Muscle layer of colon (tissue), 2 donors: ENCODE measurements around the gene SLC6A7.

Experiments used
- H3K27ac ChIP-seq: one replicate; pipeline ENCODE4 v1.7.0; 2013; ENCODE audit warnings: low read depth, mild to moderate bottlenecking, low read length, moderate library complexity
- H3K27me3 ChIP-seq, 2 donors: one replicate each; pipeline ENCODE4 v1.7.0; 2013; ENCODE audit warnings: low read length in 2 of 2, mild to moderate bottlenecking in 2 of 2; ENCODE audit not compliant: insufficient read depth in 2 of 2, control insufficient read depth in 1 of 2
- H3K36me3 ChIP-seq: one replicate; pipeline ENCODE4 v1.7.0; 2013; ENCODE audit warnings: mild to moderate bottlenecking, low read length; ENCODE audit not compliant: insufficient read depth
- H3K4me1 ChIP-seq: one replicate; pipeline ENCODE4 v1.7.0; 2013; ENCODE audit warnings: mild to moderate bottlenecking, low read length; ENCODE audit not compliant: insufficient read depth
- H3K4me3 ChIP-seq, 2 donors: one replicate each; pipeline ENCODE4 v1.7.0; 2013; ENCODE audit warnings: low read length in 2 of 2, low read depth in 1 of 2, mild to moderate bottlenecking in 1 of 2, moderate library complexity in 1 of 2
- H3K9ac ChIP-seq: one replicate; pipeline ENCODE4 v1.7.0; 2013; ENCODE audit warnings: low read length
- H3K9me3 ChIP-seq: one replicate; pipeline ENCODE4 v1.7.0; 2013; ENCODE audit warnings: mild to moderate bottlenecking, low read length
- donor health status: abdominal sarcoma.
- donor health status: Adenocarcinoma of cecum.

The SLC6A7 gene

GRCh38 chr5:150176745-150177477, 13.0 kb upstream of the SLC6A7 start:
- H3K9me3 ChIP-seq: no peaks in the 10 kb centered on the region
- no peak overlapping the region for H3K9ac ChIP-seq
- H3K27me3 ChIP-seq: no peaks in the 10 kb centered on the region
- peaks cover 5% of the 10 kb centered on the region for H3K4me1 ChIP-seq
- no peak overlapping the region for H3K4me3 ChIP-seq
- H3K27ac ChIP-seq: no peak overlapping the region
- no peaks in the 10 kb centered on the region for H3K36me3 ChIP-seq

GRCh38 chr5:150177721-150178120, 12.1 kb upstream of the SLC6A7 start:
- Histone ChIP-seq H3K4me3 (no peak overlapping the region), H3K27ac (no peak overlapping the region), H3K4me1 (peaks cover 5% of the 10 kb centered on the region), H3K9me3 (no peaks in the 10 kb centered on the region), H3K9ac (no peak overlapping the region), H3K27me3 (no peaks in the 10 kb centered on the region), H3K36me3 (no peaks in the 10 kb centered on the region)

GRCh38 chr5:150178262-150178661, 11.6 kb upstream of the SLC6A7 start:
- Histone ChIP-seq H3K9ac (no peak overlapping the region), H3K27ac (no peak overlapping the region)

GRCh38 chr5:150179019-150179620, 10.7 kb upstream of the SLC6A7 start:
- Histone ChIP-seq H3K27me3 (no peaks in the 10 kb centered on the region), H3K36me3 (no peaks in the 10 kb centered on the region), H3K4me3 (no peak overlapping the region), H3K4me1 (peaks cover 5% of the 10 kb centered on the region), H3K9me3 (no peaks in the 10 kb centered on the region), H3K27ac (no peak overlapping the region), H3K9ac (no peak overlapping the region)

More at GRCh38 chr5:150178262-150178661, 11.6 kb upstream of the SLC6A7 start:
- H3K4me3 ChIP-seq: no peak overlapping the region
- no peaks in the 10 kb centered on the region for H3K36me3 ChIP-seq
- no peaks in the 10 kb centered on the region for H3K9me3 ChIP-seq
- H3K4me1 ChIP-seq: peaks cover 5% of the 10 kb centered on the region
- no peaks in the 10 kb centered on the region for H3K27me3 ChIP-seq

- no peak overlapping the region for H3K27ac ChIP-seq
- H3K9me3 ChIP-seq: no peaks in the 10 kb centered on the region
- H3K27me3 ChIP-seq: no peaks in the 10 kb centered on the region
- H3K9ac ChIP-seq: no peak overlapping the region
- H3K4me1 ChIP-seq: peaks cover 5% of the 10 kb centered on the region
- H3K4me3 ChIP-seq: no peak overlapping the region
- H3K36me3 ChIP-seq: no peaks in the 10 kb centered on the region
These were observed 9.4 kb upstream of the SLC6A7 start for GRCh38 chr5:150180241-150181026.

- Histone ChIP-seq H3K4me3 (no peak overlapping the region), H3K27ac (no peak overlapping the region), H3K27me3 (no peaks in the 10 kb centered on the region), H3K9ac (no peak overlapping the region), H3K4me1 (peaks cover 5% of the 10 kb centered on the region), H3K36me3 (no peaks in the 10 kb centered on the region), H3K9me3 (no peaks in the 10 kb centered on the region)
These were observed 8.8 kb upstream of the SLC6A7 start for GRCh38 chr5:150181027-150181426.

- Histone ChIP-seq H3K27me3 (no peaks in the 10 kb centered on the region), H3K9me3 (no peaks in the 10 kb centered on the region), H3K27ac (no peak overlapping the region), H3K9ac (no peak overlapping the region), H3K36me3 (no peaks in the 10 kb centered on the region), H3K4me3 (no peak overlapping the region), H3K4me1 (peaks cover 5% of the 10 kb centered on the region)
These were observed 7.9 kb upstream of the SLC6A7 start for GRCh38 chr5:150181766-150182545.

GRCh38 chr5:150182774-150183173, 7.1 kb upstream of the SLC6A7 start:
- H3K27ac ChIP-seq: no peak overlapping the region
- peaks cover 5% of the 10 kb centered on the region for H3K4me1 ChIP-seq
- H3K27me3 ChIP-seq: no peaks in the 10 kb centered on the region
- no peak overlapping the region for H3K4me3 ChIP-seq
- H3K9ac ChIP-seq: no peak overlapping the region
- no peaks in the 10 kb centered on the region for H3K9me3 ChIP-seq
- H3K36me3 ChIP-seq: no peaks in the 10 kb centered on the region

GRCh38 chr5:150183436-150183835, 6.4 kb upstream of the SLC6A7 start:
- H3K9ac ChIP-seq: no peak overlapping the region
- H3K27ac ChIP-seq: no peak overlapping the region
- no peak overlapping the region for H3K4me3 ChIP-seq
- no peaks in the 10 kb centered on the region for H3K9me3 ChIP-seq
- peaks cover 0 to 4% of the 10 kb centered on the region in 2 donors for H3K27me3 ChIP-seq
- peaks cover 5% of the 10 kb centered on the region for H3K4me1 ChIP-seq
- H3K36me3 ChIP-seq: no peaks in the 10 kb centered on the region

- Histone ChIP-seq H3K27ac (no peak overlapping the region), H3K27me3 (peaks cover 0 to 8% of the 10 kb centered on the region in 2 donors), H3K9me3 (no peaks in the 10 kb centered on the region), H3K36me3 (no peaks in the 10 kb centered on the region), H3K4me1 (peaks cover 5% of the 10 kb centered on the region), H3K4me3 (no peak overlapping the region), H3K9ac (no peak overlapping the region)
These were observed 5.9 kb upstream of the SLC6A7 start for GRCh38 chr5:150184006-150184405.
